Naive thymus-derived CD4-positive, alpha-beta T cell (primary cell): ENCODE results near the gene GPR146. TPM values are rescaled to one million over a fixed set of nuclear protein-coding genes. Genes with fewer than 3 reads are reported as not detected.

Source experiments
- ATAC-seq: fragments of 150-1000 bp; cut with Tn5 transposase; 2 replicates; pipeline ENCODE4 v1.10.0; 2021; ENCODE audit warnings: mild to moderate bottlenecking, moderate library complexity
- CTCF ChIA-PET: fragments of 350-600 bp; sonication (Branson Sonifier 250); formaldehyde crosslinking; loops from one replicate; lab custom pipeline; 2021; ENCODE audit warnings: antibody characterized with exemption; lab: Charles Lee
- POLR2A ChIA-PET: fragments of 350-600 bp; sonication (Branson Sonifier 250); formaldehyde crosslinking; loops from one replicate; lab custom pipeline; 2021; ENCODE audit warnings: antibody characterized with exemption, inconsistent platforms; lab: Charles Lee
- DNase-seq, 9 donors: peaks; one replicate each; pipeline versions ENCODE4 v3.0.0 to v3.0.0-alpha.2; 2020 to 2022; ENCODE audit warnings: mixed read lengths in 1 of 9
- H3K27ac ChIP-seq: one replicate; pipeline ENCODE4 v1.7.0; 2013; ENCODE audit warnings: mild to moderate bottlenecking, low read depth, low read length, moderate library complexity
- H3K27me3 ChIP-seq, 2 donors: one replicate each; pipeline ENCODE4 v1.7.0; 2013; ENCODE audit warnings: low read length in 2 of 2, mild to moderate bottlenecking in 2 of 2, moderate library complexity in 2 of 2; ENCODE audit not compliant: control insufficient read depth in 2 of 2, insufficient read depth in 2 of 2
- H3K36me3 ChIP-seq, 3 experiments: 1 replicate in 2 of 3; 2 replicates in 1 of 3; pipeline ENCODE4 v1.7.0; 2013; ENCODE audit warnings: low read length in 3 of 3, mild to moderate bottlenecking in 3 of 3, moderate library complexity in 1 of 3; ENCODE audit not compliant: insufficient read depth in 3 of 3, control insufficient read depth in 2 of 3
- H3K4me1 ChIP-seq, 2 donors: one replicate each; pipeline ENCODE4 v1.7.0; 2013; ENCODE audit warnings: low read length in 2 of 2, mild to moderate bottlenecking in 2 of 2, moderate library complexity in 1 of 2; ENCODE audit not compliant: control insufficient read depth in 2 of 2, insufficient read depth in 2 of 2
- H3K4me3 ChIP-seq: 2 replicates; pipeline ENCODE4 v1.7.0; 2013; ENCODE audit warnings: mild to moderate bottlenecking, low read length
- H3K9me3 ChIP-seq, 3 experiments: 1 replicate in 2 of 3; 2 replicates in 1 of 3; pipeline ENCODE4 v1.7.0; 2013; ENCODE audit warnings: low read length in 3 of 3; ENCODE audit not compliant: control insufficient read depth in 2 of 3
- H3K27ac Mint-ChIP-seq, 9 donors: one replicate each; pipeline ENCODE4 v1.8.0; 2020 to 2022; ENCODE audit warnings: mixed read lengths in 9 of 9, mild to moderate bottlenecking in 8 of 9, moderate library complexity in 5 of 9, inconsistent platforms in 2 of 9
- H3K27me3 Mint-ChIP-seq, 5 donors: one replicate each; pipeline ENCODE4 v1.8.0; 2021 to 2022; ENCODE audit warnings: mixed read lengths in 5 of 5, mild to moderate bottlenecking in 1 of 5
- H3K36me3 Mint-ChIP-seq, 5 donors: one replicate each; pipeline ENCODE4 v1.8.0; 2020 to 2022; ENCODE audit warnings: mixed read lengths in 5 of 5, mild to moderate bottlenecking in 3 of 5, inconsistent platforms in 1 of 5
- H3K4me1 Mint-ChIP-seq, 7 donors: one replicate each; pipeline ENCODE4 v1.8.0; 2020 to 2022; ENCODE audit warnings: mixed read lengths in 7 of 7, mild to moderate bottlenecking in 3 of 7, inconsistent platforms in 1 of 7
- H3K4me3 Mint-ChIP-seq, 10 donors: one replicate each; pipeline ENCODE4 v1.8.0; 2020 to 2022; ENCODE audit warnings: mild to moderate bottlenecking in 10 of 10, mixed read lengths in 10 of 10, moderate library complexity in 6 of 10, inconsistent platforms in 2 of 10
- H3K9me3 Mint-ChIP-seq, 11 donors: one replicate each; pipeline ENCODE4 v1.8.0; 2020 to 2022; ENCODE audit warnings: mixed read lengths in 11 of 11, mild to moderate bottlenecking in 4 of 11, inconsistent platforms in 1 of 11, moderate library complexity in 1 of 11
- intact Hi-C, 2 donors: fragments of 100-400 bp; cut with micrococcal nuclease; formaldehyde crosslinking; loops; one replicate each; pipeline ENCODE4 v1.15.1; 2023
- polyA plus RNA-seq, 2 donors: library from polyadenylated mRNA; unstranded; fragments of 300-500 nt; fragmentation: Illumina TruSeq; gene quantifications; one replicate each; pipeline ENCODE4 v1.2.3, GENCODE V29; 2021
- total RNA-seq, 6 experiments: library from RNA in 5 of 6; stranded (reverse) in 5 of 6; gene quantifications; 1 replicate in 5 of 6; 2 replicates in 1 of 6; pipeline ENCODE4 v1.2.3 and lab custom pipeline; 2021 to 2026

The GPR146 gene
- total and polyA plus RNA-seq, 7 experiments from 2014 or later = 10.1 to 26.5 (median 15.9) TPM

- POLR2A ChIA-PET = no interaction called here
- Histone ChIP-seq H3K27me3 (no peaks in the 10 kb centered on the region), H3K27ac (no peak overlapping the region), H3K4me3 (no peak overlapping the region), H3K9me3 (no peaks in the 10 kb centered on the region), H3K4me1 (peaks cover 0 to under 1% of the 10 kb centered on the region in 2 donors), H3K36me3 (no peaks in the 10 kb centered on the region)
- Mint-ChIP-seq H3K27ac (no peak overlapping the region), H3K4me3 (no peak overlapping the region), H3K36me3 (peaks cover 0 to 3% (median 0%) of the 10 kb centered on the region in 5 donors), H3K27me3 (no peaks in the 10 kb centered on the region), H3K9me3 (no peaks in the 10 kb centered on the region), H3K4me1 (peaks cover 0 to 1% (median 0%) of the 10 kb centered on the region in 7 donors)
- CTCF ChIA-PET = no interaction called here
- intact Hi-C loops = no loop called here
- no peak for DNase-seq
- no peak for ATAC-seq
Observed at GRCh38 chr7:1081336-1081735, 37.0 kb downstream of the GPR146 start.

GRCh38 chr7:1081931-1082401 lies 37.6 kb downstream of the GPR146 start:
- intact Hi-C loops = no loop called here
- no peak overlapping the region for H3K4me3 Mint-ChIP-seq
- H3K4me3 ChIP-seq = no peak overlapping the region
- H3K36me3 Mint-ChIP-seq = peaks cover 0 to 3% (median 0%) of the 10 kb centered on the region in 5 donors
- ATAC-seq (no peak), DNase-seq (no peak)
- ChIA-PET CTCF (no interaction called here), POLR2A (no interaction called here)
- peaks cover under 1 to 6% of the 10 kb centered on the region in 2 donors for H3K4me1 ChIP-seq
- H3K27me3 Mint-ChIP-seq = peaks cover 0 to under 1% (median 0%) of the 10 kb centered on the region in 5 donors
- peaks cover under 1 to 8% (median 5%) of the 10 kb centered on the region in 7 donors for H3K4me1 Mint-ChIP-seq
- no peaks in the 10 kb centered on the region for H3K9me3 Mint-ChIP-seq
- H3K36me3 ChIP-seq = no peaks in the 10 kb centered on the region
- H3K9me3 ChIP-seq = no peaks in the 10 kb centered on the region
- H3K27ac ChIP-seq = no peak overlapping the region
- no peaks in the 10 kb centered on the region for H3K27me3 ChIP-seq
- H3K27ac Mint-ChIP-seq = no peak overlapping the region

GRCh38 chr7:1083729-1084657 lies 39.6 kb downstream of the GPR146 start:
- no peaks in the 10 kb centered on the region for H3K27me3 ChIP-seq
- POLR2A ChIA-PET = no interaction called here
- no peaks in the 10 kb centered on the region for H3K36me3 ChIP-seq
- CTCF ChIA-PET = interaction anchor here (0.6 kb wide), 2 partner anchors 9 to 347 kb away, joined by 3 to 7 read pairs; no protein-coding TSS in a partner anchor
- peaks cover 0 to 3% (median 0%) of the 10 kb centered on the region in 5 donors for H3K27me3 Mint-ChIP-seq
- no peaks in the 10 kb centered on the region for H3K9me3 Mint-ChIP-seq
- peaks cover 3 to 6% of the 10 kb centered on the region in 2 donors for H3K4me1 ChIP-seq
- H3K27ac ChIP-seq = no peak overlapping the region
- H3K4me3 Mint-ChIP-seq = no peak overlapping the region
- H3K4me3 ChIP-seq = no peak overlapping the region
- peaks cover 0 to 3% (median 0%) of the 10 kb centered on the region in 5 donors for H3K36me3 Mint-ChIP-seq
- intact Hi-C loops = no loop called here
- ATAC-seq (no peak), DNase-seq (peak in 1 of 9 donors; percentile 6)
- H3K9me3 ChIP-seq = no peaks in the 10 kb centered on the region
- no peak overlapping the region for H3K27ac Mint-ChIP-seq
- H3K4me1 Mint-ChIP-seq = peaks cover 7 to 19% (median 12%) of the 10 kb centered on the region in 7 donors

GRCh38 chr7:1085266-1085665 lies 40.9 kb downstream of the GPR146 start:
- no peak overlapping the region for H3K27ac ChIP-seq
- peaks cover 7 to 20% (median 12%) of the 10 kb centered on the region in 7 donors for H3K4me1 Mint-ChIP-seq
- DNase-seq = no peak
- H3K4me3 ChIP-seq = no peak overlapping the region
- H3K9me3 ChIP-seq = no peaks in the 10 kb centered on the region
- H3K27ac Mint-ChIP-seq = no peak overlapping the region
- no peaks in the 10 kb centered on the region for H3K27me3 ChIP-seq
- H3K4me3 Mint-ChIP-seq = no peak overlapping the region
- CTCF ChIA-PET = interaction anchor here (1.0 to 2.5 kb wide), 2 partner anchors 15 to 90 kb away, joined by 3 to 20 read pairs; no protein-coding TSS in a partner anchor
- H3K36me3 ChIP-seq = no peaks in the 10 kb centered on the region
- intact Hi-C loops = loop anchor here in 1 of 2 donors (5.0 kb wide), 1 partner anchor 52 kb away; a partner anchor contains a TSS
- peaks cover 0 to 3% (median 0%) of the 10 kb centered on the region in 5 donors for H3K36me3 Mint-ChIP-seq
- no peak for ATAC-seq
- H3K27me3 Mint-ChIP-seq = peaks cover 0 to 3% (median 0%) of the 10 kb centered on the region in 5 donors
- POLR2A ChIA-PET = no interaction called here
- H3K9me3 Mint-ChIP-seq = no peaks in the 10 kb centered on the region
- H3K4me1 ChIP-seq = peaks cover 3 to 6% of the 10 kb centered on the region in 2 donors

GRCh38 chr7:1085910-1086421 lies 41.6 kb downstream of the GPR146 start:
- ChIA-PET CTCF (interaction anchor here (0.5 to 2.5 kb wide), 8 partner anchors 9 to 89 kb away, joined by 3 to 20 read pairs (median 3); no protein-coding TSS in a partner anchor), POLR2A (interaction anchor here (0.6 to 1.1 kb wide), 3 partner anchors 34 to 84 kb away, joined by 3 to 4 read pairs (median 3); no protein-coding TSS in a partner anchor)
- Histone ChIP-seq H3K4me3 (no peak overlapping the region), H3K36me3 (no peaks in the 10 kb centered on the region), H3K4me1 (peaks cover 3 to 6% of the 10 kb centered on the region in 2 donors), H3K27ac (no peak overlapping the region), H3K9me3 (no peaks in the 10 kb centered on the region), H3K27me3 (no peaks in the 10 kb centered on the region)
- Mint-ChIP-seq H3K27ac (no peak overlapping the region), H3K36me3 (peaks cover 0 to 3% (median 0%) of the 10 kb centered on the region in 5 donors), H3K9me3 (no peaks in the 10 kb centered on the region), H3K27me3 (peaks cover 0 to 3% (median 0%) of the 10 kb centered on the region in 5 donors), H3K4me3 (no peak overlapping the region), H3K4me1 (peaks cover 7 to 20% (median 12%) of the 10 kb centered on the region in 7 donors)
- no peak for DNase-seq
- no peak for ATAC-seq
- intact Hi-C loops = loop anchor here in 1 of 2 donors (2.0 to 5.0 kb wide), 2 partner anchors 51 to 91 kb away; a partner anchor contains a TSS
